GM12878 (cell line): ENCODE data around the gene GALK1. TPM values are rescaled to one million over a fixed set of nuclear protein-coding genes. Genes with fewer than 3 reads are reported as not detected.
A peak's percentile ranks its signal among the peaks of the same experiment; 100 is the strongest.

Experiments
- ATAC-seq: fragments of 200-7000 bp; cut with Tn5 transposase; 3 replicates; pipeline ENCODE4 v1.9.1; 2020; ENCODE audit warnings: mild to moderate bottlenecking, moderate library complexity
- BruUV-seq: library from RNA; stranded (reverse); fragments of 400-500 nt; replicated peaks from 2 replicates; lab custom pipeline; 2021; lab: Mats Ljungman, UMichigan
- CTCF ChIA-PET: fragments of 300-600 bp; sonication (Branson Sonifier 250); formaldehyde crosslinking; extraction: SDS; loops from one replicate; lab custom pipeline; 2021; ENCODE audit warnings: inconsistent platforms; lab: Yijun Ruan, JAX
- POLR2A ChIA-PET: fragments of 350-600 bp; formaldehyde crosslinking; extraction: SDS; loops from one replicate; lab custom pipeline; 2021; ENCODE audit warnings: inconsistent platforms; lab: Charles Lee
- RAD21 ChIA-PET: fragments of 300-600 bp; sonication (Branson Sonifier 250); formaldehyde crosslinking; loops from one replicate; lab custom pipeline; 2023; ENCODE audit warnings: antibody characterized with exemption; ENCODE audit not compliant: unreplicated experiment; lab: Charles Lee
- SMC1A ChIA-PET: fragments of 300-600 bp; sonication (Branson Sonifier 250); formaldehyde crosslinking; loops from one replicate; lab custom pipeline; 2023; ENCODE audit not compliant: unreplicated experiment, uncharacterized antibody; lab: Charles Lee
- DNase-seq: peaks from one replicate; pipeline ENCODE4 v3.0.0-alpha.2; 2011; ENCODE audit warnings: low read depth, low spot score
- FAIRE-seq: peaks from 3 replicates; lab custom pipeline; 2011; peaks lifted over from hg19 to GRCh38; lab: Jason Lieb, UNC
- H2AFZ ChIP-seq: 2 replicates; pipeline ENCODE4 v1.6.0; 2011; ENCODE audit warnings: low read depth, low read length, control low read depth; ENCODE audit not compliant: control insufficient read depth
- H3K27ac ChIP-seq: 2 replicates; pipeline ENCODE4 v1.5.1; 2011; ENCODE audit warnings: control low read depth; ENCODE audit not compliant: control insufficient read depth, insufficient read depth
- H3K27me3 ChIP-seq, 2 experiments: replicated peaks in 1 of 2; 2 replicates each; pipeline versions ENCODE4 v1.6.0 to v1.6.1; 2011; ENCODE audit warnings: low read length in 1 of 2; ENCODE audit not compliant: control insufficient read depth in 2 of 2, insufficient read depth in 2 of 2
- H3K36me3 ChIP-seq, 2 experiments: 2 replicates each; pipeline ENCODE4 v1.5.1; 2011; ENCODE audit warnings: low read length in 1 of 2; ENCODE audit not compliant: control insufficient read depth in 2 of 2, insufficient read depth in 2 of 2
- H3K4me1 ChIP-seq: 2 replicates; pipeline ENCODE4 v1.6.1; 2011; ENCODE audit warnings: mild to moderate bottlenecking, low read length, moderate library complexity, mixed read lengths; ENCODE audit not compliant: control insufficient read depth, insufficient read depth
- H3K4me2 ChIP-seq: 2 replicates; pipeline ENCODE4 v1.6.0; 2011; ENCODE audit warnings: control low read depth; ENCODE audit not compliant: control insufficient read depth, insufficient read depth
- H3K4me3 ChIP-seq: fragments of 200-600 bp; sonication (generic); 2 replicates; pipeline ENCODE4 v1.5.1; 2016
- H3K79me2 ChIP-seq: 2 replicates; pipeline ENCODE4 v1.6.0; 2011; ENCODE audit warnings: low read length; ENCODE audit not compliant: control insufficient read depth, insufficient read depth
- H3K9ac ChIP-seq: 2 replicates; pipeline ENCODE4 v1.8.0; 2011; ENCODE audit warnings: low read length, control low read depth, mixed read lengths; ENCODE audit not compliant: control insufficient read depth, insufficient read depth
- H3K9me3 ChIP-seq: replicated peaks from 3 replicates; pipeline ENCODE4 v1.5.1; 2011; ENCODE audit warnings: mild to moderate bottlenecking, low read length; ENCODE audit not compliant: control insufficient read depth, insufficient read depth
- H4K20me1 ChIP-seq: 2 replicates; pipeline ENCODE4 v1.6.0; 2011; ENCODE audit not compliant: control insufficient read depth, insufficient read depth
- ASH2L ChIP-seq: fragments of 300-600, 200-600 bp; sonication (generic); IDR thresholded peaks from 2 replicates; pipeline ENCODE4 v1.6.1; 2017; ENCODE audit warnings: low read depth, mild to moderate bottlenecking, borderline replicate concordance
- CTCF ChIP-seq, 3 experiments: IDR thresholded peaks in 2 of 3; conservative IDR thresholded peaks in 1 of 3; 2 replicates each; pipeline ENCODE4 v1.5.1; 2011; ENCODE audit warnings: low read depth in 3 of 3, low read length in 3 of 3, mild to moderate bottlenecking in 3 of 3, control low read depth in 2 of 3, moderate library complexity in 2 of 3, inconsistent platforms in 1 of 3, mixed read lengths in 1 of 3; ENCODE audit not compliant: control insufficient read depth in 2 of 3, insufficient read depth in 1 of 3; ENCODE audit errors: extremely low read depth in 1 of 3
- MYB ChIP-seq: fragments of 150-350 bp; IDR thresholded peaks from 2 replicates; pipeline ENCODE4 v1.6.1; 2014; ENCODE audit warnings: mild to moderate bottlenecking, low read depth, low read length, borderline replicate concordance
- NR2C1 ChIP-seq: fragments of 450-650 bp; IDR thresholded peaks from 2 replicates; pipeline ENCODE4 v1.6.1; 2017; ENCODE audit warnings: antibody characterized with exemption, mild to moderate bottlenecking, moderate library complexity
- POLR2AphosphoS5 ChIP-seq: IDR thresholded peaks from 2 replicates; pipeline ENCODE4 v1.6.1; 2011; ENCODE audit warnings: mild to moderate bottlenecking, low read length, inconsistent platforms
- ZZZ3 ChIP-seq: IDR thresholded peaks from 2 replicates; pipeline ENCODE4 v1.6.1; 2011; ENCODE audit warnings: low read depth; ENCODE audit not compliant: control insufficient read depth, insufficient read length
- WGBS: methylation state at CpG from one replicate; pipeline ENCODE4 v1.1.6; 2016; ENCODE audit warnings: low lambda C conversion rate; ENCODE audit not compliant: insufficient replicate concordance, insufficient coverage; ENCODE audit errors: missing lambda C conversion rate; 5-methylcytosine and 5-hydroxymethylcytosine counted together
- in situ Hi-C: fragments of 300-500 bp; cut with MboI; formaldehyde crosslinking; loops from 9 replicates; pipeline ENCODE4 v1.14.3; 2018; ENCODE audit warnings: mixed read lengths
- intact Hi-C: fragments of 100-400 bp; cut with micrococcal nuclease; formaldehyde crosslinking; loops from one replicate; pipeline ENCODE4 v1.14.2; 2022; ENCODE audit not compliant: unreplicated experiment
- polyA plus RNA-seq, 11 experiments: library from polyadenylated mRNA; depleted of rRNA in 4 of 11; unstranded in 6 of 11; stranded (reverse) in 5 of 11; fragments of >200 nt; fragmentation: Nextera tagmentation in 4 of 11; fragmentation: Illumina TruSeq in 1 of 11; extraction: Ambion mirVana in 4 of 11; extraction: Trizol in 1 of 11; gene quantifications; 1 replicate in 1 of 11; 2 replicates in 10 of 11; pipeline versions ENCODE4 v1.2.1 to v1.2.3, GENCODE V29; 2011 to 2016; ENCODE audit warnings: inconsistent platforms in 2 of 11, missing spikeins in 2 of 11, low read depth in 1 of 11
- total RNA-seq, 4 experiments: library from RNA; depleted of rRNA in 3 of 4; stranded (reverse); fragments of >200 nt in 3 of 4; fragmentation: Illumina TruSeq in 1 of 4; extraction: Trizol in 1 of 4; gene quantifications; 2 replicates each; pipeline versions ENCODE4 v1.2.1 to v1.2.3, GENCODE V29; 2013 to 2021

GALK1 gene
- total and polyA plus RNA-seq, 10 of the 15 experiments (the other 5 are each of a cell fraction or from before 2014, with no cell fraction given), result 0.21 to 43.8 (median 21.4) TPM

- in situ Hi-C loops, result no loop called here
- 63% methylated on average over 12 of the region's 12 CpGs for WGBS
These were observed 8.3 kb upstream of the GALK1 start for GRCh38 chr17:75773121-75773807.

GRCh38 chr17:75771334-75772281 is 6.6 kb upstream of the GALK1 start:
- no peak for FAIRE-seq
- BruUV-seq, result no TSS peak
- SMC1A ChIA-PET, result no interaction called here

More at GRCh38 chr17:75773121-75773807, 8.3 kb upstream of the GALK1 start:
- DNase-seq, result no peak
- TF ChIP-seq ASH2L (no peak), POLR2AphosphoS5 (0 out of 2 replicates have a peak, but pooled peaks have one; percentile 22)
- no peak for FAIRE-seq
- Histone ChIP-seq H2AFZ (no peak overlapping the region), H3K27me3 (no peaks in the 10 kb centered on the region), H3K4me2 (no peak overlapping the region), H4K20me1 (peaks cover 7% of the 10 kb centered on the region; the same call in 1 of the 2 replicates), H3K27ac (no peak overlapping the region), H3K9me3 (no peaks in the 10 kb centered on the region), H3K4me1 (no peaks in the 10 kb centered on the region; the same call in 1 of the 2 replicates), H3K36me3 (peaks cover 0 to 13% of the 10 kb centered on the region in 2 experiments), H3K79me2 (peaks cover 17% of the 10 kb centered on the region), H3K4me3 (no peak overlapping the region), H3K9ac (no peak overlapping the region)
- no peak; the same call in 2 of the 3 replicates for ATAC-seq
- ChIA-PET RAD21 (no interaction called here), SMC1A (interaction anchor here (0.6 to 1.1 kb wide), 3 partner anchors 82 to 572 kb away, joined by 3 to 4 read pairs (median 3); partner anchors contain the start of gene WBP2), POLR2A (interaction anchor here (0.6 to 1.6 kb wide), 6 partner anchors 9 to 428 kb away, joined by 3 to 8 read pairs (median 4); partner anchors contain the start of genes TRIM47 and UNK), CTCF (interaction anchor here (1.1 to 2.5 kb wide), 3 partner anchors 9 to 75 kb away, joined by 4 to 13 read pairs (median 4); partner anchors contain the start of gene GALK1)
- intact Hi-C loops, result no loop called here
- BruUV-seq, result no TSS peak

More at GRCh38 chr17:75771334-75772281, 6.6 kb upstream of the GALK1 start:
- ATAC-seq, result no peak
- in situ Hi-C loops, result no loop called here
- Histone ChIP-seq H3K27ac (no peak overlapping the region), H3K79me2 (0 out of 2 replicates have a peak, but pooled peaks cover under 1% of the 10 kb centered on the region), H3K4me1 (no peaks in the 10 kb centered on the region), H3K27me3 (no peaks in the 10 kb centered on the region), H4K20me1 (peaks cover 3% of the 10 kb centered on the region; the same call in 1 of the 2 replicates), H3K9ac (no peak overlapping the region), H3K36me3 (peaks cover 0 to 6% of the 10 kb centered on the region in 2 experiments; a peak in 3 of 4 replicates), H2AFZ (no peak overlapping the region), H3K4me3 (no peak overlapping the region), H3K9me3 (no peaks in the 10 kb centered on the region), H3K4me2 (no peak overlapping the region)
- CTCF ChIA-PET, result interaction anchor here (2.5 kb wide), 1 partner anchor 7 kb away, joined by 13 read pairs; the partner anchor contains the start of gene GALK1
- WGBS, result 81% methylated on average over 17 of the region's 17 CpGs
- DNase-seq, result no peak
- RAD21 ChIA-PET, result no interaction called here
- intact Hi-C loops, result no loop called here
- TF ChIP-seq ZZZ3, result no peak
- TF ChIP-seq MYB, result no peak
- peak in 1 of 3 experiments; percentile 13; a peak in 1 of 6 replicates for TF ChIP-seq CTCF (IDR thresholded peaks at IDR 0.05 in 2 of 3, conservative IDR thresholded peaks at IDR 0.05 in 1 of 3; ENCODE audit: control insufficient read depth in 2 of 3, extremely low read depth in 1 of 3, insufficient read depth in 1 of 3, low read depth in 3 of 3, low read length in 3 of 3)
- TF ChIP-seq NR2C1, result peak; percentile 19; the same call in 1 of the 2 replicates
- POLR2A ChIA-PET, result interaction anchor here (0.6 to 1.1 kb wide), 3 partner anchors 15 to 84 kb away, joined by 3 to 4 read pairs (median 3); partner anchors contain the start of gene WBP2
